Measurements from ENCODE around the gene MAMDC2. TPM values are rescaled to one million over a fixed set of nuclear protein-coding genes. Genes with fewer than 3 reads are reported as not detected.
"Not testable (repeated sequence)": the region's sequence is repeated elsewhere in the genome, so short reads cannot be mapped to it uniquely, and the experiment has no call there.

The MAMDC2 gene
- total RNA-seq, 4 donors from 2014 or later: 96.5 to 192 (median 140) TPM

GRCh38 chr9:70229026-70229425 is 185.4 kb downstream of the MAMDC2 start:
- Histone ChIP-seq H3K27me3 (no peaks in the 10 kb centered on the region), H3K4me3 (no peak overlapping the region), H3K36me3 (peaks cover 3 to 33% of the 10 kb centered on the region in 2 donors), H3K27ac (peak overlapping the region in 3 of 4 donors; percentile 56 to 66 (median 65)), H3K4me1 (peaks cover 4 to 39% (median 5%) of the 10 kb centered on the region in 3 donors), H3K9me3 (no peaks in the 10 kb centered on the region)
- TF ChIP-seq POLR2AphosphoS5 (IDR thresholded peaks at IDR 0.05) (peak; percentile 18), CTCF (IDR thresholded peaks at IDR 0.05) (no peak), EP300 (IDR thresholded peaks at IDR 0.05) (no peak)
- peak; percentile 46 for ATAC-seq
- WGBS, 2 donors (ENCODE audit: low coverage in 1 of 2): 20 to 52% methylated on average over 3 to 4 of the region's 4 CpGs

GRCh38 chr9:70229579-70229978 is 185.9 kb downstream of the MAMDC2 start:
- 26 to 27% methylated on average over 3 of the region's 3 CpGs for WGBS, 2 donors (ENCODE audit: low coverage in 1 of 2)
- TF ChIP-seq CTCF (IDR thresholded peaks at IDR 0.05) (peak in 3 of 4 experiments; percentile 9 to 31 (median 31)), EP300 (IDR thresholded peaks at IDR 0.05) (no peak), POLR2A (IDR thresholded peaks at IDR 0.05) (no peak)
- no peak for ATAC-seq
- Histone ChIP-seq H3K9me3 (no peaks in the 10 kb centered on the region), H3K4me3 (no peak overlapping the region), H3K4me1 (peaks cover 4 to 39% (median 5%) of the 10 kb centered on the region in 3 donors), H3K36me3 (peaks cover 3 to 28% of the 10 kb centered on the region in 2 donors), H3K27ac (peak overlapping the region in 2 of 4 donors; percentile 65 to 66), H3K27me3 (no peaks in the 10 kb centered on the region)

GRCh38 chr9:70232476-70232875 is 188.8 kb downstream of the MAMDC2 start:
- Histone ChIP-seq H3K36me3 (no peaks in the 10 kb centered on the region), H3K27me3 (no peaks in the 10 kb centered on the region), H3K27ac (no peak overlapping the region), H3K9me3 (no peaks in the 10 kb centered on the region), H3K4me3 (no peak overlapping the region), H3K4me1 (peaks cover 4 to 34% (median 5%) of the 10 kb centered on the region in 3 donors)
- WGBS, 2 donors (ENCODE audit: low coverage in 1 of 2): 63% methylated on average over 1 of the region's 4 CpGs; no CpG with 5 or more reads in 1 of the 2 donors
- no peak for ATAC-seq
- TF ChIP-seq CTCF (IDR thresholded peaks at IDR 0.05) (no peak), POLR2AphosphoS5 (IDR thresholded peaks at IDR 0.05) (no peak), POLR2A (IDR thresholded peaks at IDR 0.05) (no peak), EP300 (IDR thresholded peaks at IDR 0.05) (no peak)

GRCh38 chr9:70234208-70234607 is 190.6 kb downstream of the MAMDC2 start:
- not testable (repeated sequence) for H3K27me3 ChIP-seq, H3K9me3 ChIP-seq, H3K4me3 ChIP-seq, H3K27ac ChIP-seq, ATAC-seq, H3K36me3 ChIP-seq
- peaks cover 0 to 16% (median under 1%) of the 10 kb centered on the region in 3 donors for H3K4me1 ChIP-seq
- 40% methylated on average over 3 of the region's 9 CpGs; no CpG with 5 or more reads in 1 of the 2 donors for WGBS, 2 donors (ENCODE audit: low coverage in 1 of 2)

GRCh38 chr9:70245952-70246351 is 202.3 kb downstream of the MAMDC2 start:
- not testable (repeated sequence) for H3K27me3 ChIP-seq, ATAC-seq, H3K27ac ChIP-seq, H3K4me1 ChIP-seq, H3K4me3 ChIP-seq, H3K9me3 ChIP-seq, H3K36me3 ChIP-seq
- WGBS, 2 donors (ENCODE audit: low coverage in 1 of 2): 100% methylated on average over 1 of the region's 1 CpG; no CpG with 5 or more reads in 1 of the 2 donors

- Histone ChIP-seq H3K36me3 (no peaks in the 10 kb centered on the region), H3K9me3 (no peaks in the 10 kb centered on the region), H3K27ac (no peak overlapping the region), H3K4me3 (no peak overlapping the region), H3K4me1 (peaks cover 0 to 13% (median 0%) of the 10 kb centered on the region in 3 donors), H3K27me3 (no peaks in the 10 kb centered on the region)
- WGBS, 2 donors (ENCODE audit: low coverage in 1 of 2): 92 to 100% methylated on average over 1 of the region's 1 CpG
- ATAC-seq: no peak
- no peak for TF ChIP-seq EP300 (IDR thresholded peaks at IDR 0.05)
- TF ChIP-seq POLR2A (IDR thresholded peaks at IDR 0.05): no peak
- TF ChIP-seq CTCF (IDR thresholded peaks at IDR 0.05): no peak
- no peak for TF ChIP-seq POLR2AphosphoS5 (IDR thresholded peaks at IDR 0.05)
Observed at GRCh38 chr9:70250221-70250620, 206.6 kb downstream of the MAMDC2 start.

Data from gastroesophageal sphincter (tissue), 4 donors.